HFFc6 (cell line): ENCODE results near the gene LRRC8C. TPM values are rescaled to one million over a fixed set of nuclear protein-coding genes. Genes with fewer than 3 reads are reported as not detected.

Experiments used
- DNase-seq: peaks from one replicate; pipeline ENCODE4 v3.0.0-alpha.2; 2018
- H3K27ac Mint-ChIP-seq: 2 replicates; pipeline ENCODE4 v1.8.0; 2020; ENCODE audit warnings: mild to moderate bottlenecking, mixed read lengths
- H3K27me3 Mint-ChIP-seq: 2 replicates; pipeline ENCODE4 v1.8.0; 2021; ENCODE audit warnings: mild to moderate bottlenecking, moderate library complexity, mixed read lengths; ENCODE audit not compliant: insufficient read depth
- H3K36me3 Mint-ChIP-seq: 2 replicates; pipeline ENCODE4 v1.8.0; 2021; ENCODE audit warnings: low read depth, mixed read lengths
- H3K4me1 Mint-ChIP-seq: 2 replicates; pipeline ENCODE4 v1.8.0; 2020; ENCODE audit warnings: low read depth, mixed read lengths
- H3K4me3 Mint-ChIP-seq: 2 replicates; pipeline ENCODE4 v1.8.0; 2020; ENCODE audit warnings: mild to moderate bottlenecking, moderate library complexity, mixed read lengths
- H3K9me3 Mint-ChIP-seq: 2 replicates; pipeline ENCODE4 v1.8.0; 2020; ENCODE audit warnings: mild to moderate bottlenecking, mixed read lengths
- CTCF ChIP-seq: fragments of 200-600 bp; sonication (generic); IDR thresholded peaks from 2 replicates; pipeline ENCODE4 v1.5.0; 2021; ENCODE audit warnings: antibody characterized with exemption, mild to moderate bottlenecking
- total RNA-seq, 6 experiments: library from RNA; stranded (reverse); fragmentation: NEBNext Ultra II Directional; extraction: Animal tissue kit (Norgen Biotek cat#: 25700); gene quantifications; 2 replicates in 1 of 6; 3 replicates in 5 of 6; pipeline ENCODE4 v1.2.3, GENCODE V29; 2021

LRRC8C gene
- total RNA-seq, 6 experiments from 2014 or later = 5.0 to 13.7 (median 10.9) TPM

GRCh38 chr1:89598450-89599331 is 34.2 kb upstream of the LRRC8C start:
- no peak overlapping the region for H3K27ac Mint-ChIP-seq
- H3K4me3 Mint-ChIP-seq = no peak overlapping the region
- peaks cover 4% of the 10 kb centered on the region for H3K27me3 Mint-ChIP-seq
- H3K9me3 Mint-ChIP-seq = no peaks in the 10 kb centered on the region
- H3K4me1 Mint-ChIP-seq = peaks cover 4% of the 10 kb centered on the region
- peak; percentile 77 for TF ChIP-seq CTCF
- peak; percentile 30 for DNase-seq
- no peaks in the 10 kb centered on the region for H3K36me3 Mint-ChIP-seq

- H3K27ac Mint-ChIP-seq = no peak overlapping the region
- no peak for DNase-seq
These were observed 33.6 kb upstream of the LRRC8C start for GRCh38 chr1:89599332-89599630.

GRCh38 chr1:89600451-89601224 is 32.3 kb upstream of the LRRC8C start:
- no peaks in the 10 kb centered on the region for H3K9me3 Mint-ChIP-seq
- peaks cover 24% of the 10 kb centered on the region for H3K4me1 Mint-ChIP-seq
- no peak for TF ChIP-seq CTCF
- no peaks in the 10 kb centered on the region for H3K36me3 Mint-ChIP-seq
- no peak for DNase-seq
- H3K27ac Mint-ChIP-seq = no peak overlapping the region
- no peak overlapping the region for H3K4me3 Mint-ChIP-seq
- peaks cover 4% of the 10 kb centered on the region for H3K27me3 Mint-ChIP-seq

More at GRCh38 chr1:89599332-89599630, 33.6 kb upstream of the LRRC8C start:
- Mint-ChIP-seq H3K4me3 (no peak overlapping the region), H3K36me3 (no peaks in the 10 kb centered on the region), H3K27me3 (peaks cover 4% of the 10 kb centered on the region), H3K4me1 (peaks cover 10% of the 10 kb centered on the region), H3K9me3 (no peaks in the 10 kb centered on the region)
- TF ChIP-seq CTCF = peak; percentile 36; the same call in 1 of the 2 replicates

- Mint-ChIP-seq H3K9me3 (no peaks in the 10 kb centered on the region), H3K36me3 (no peaks in the 10 kb centered on the region), H3K27me3 (peaks cover 4% of the 10 kb centered on the region), H3K27ac (no peak overlapping the region), H3K4me3 (no peak overlapping the region), H3K4me1 (peaks cover 30% of the 10 kb centered on the region)
- DNase-seq = no peak
- TF ChIP-seq CTCF = no peak
These were observed 30.0 kb upstream of the LRRC8C start for GRCh38 chr1:89602871-89603404.

- Mint-ChIP-seq H3K27me3 (peaks cover 7% of the 10 kb centered on the region), H3K4me1 (peaks cover 35% of the 10 kb centered on the region), H3K36me3 (no peaks in the 10 kb centered on the region), H3K27ac (no peak overlapping the region), H3K9me3 (no peaks in the 10 kb centered on the region), H3K4me3 (no peak overlapping the region)
- no peak for TF ChIP-seq CTCF
- DNase-seq = no peak
These were observed 29.1 kb upstream of the LRRC8C start for GRCh38 chr1:89603651-89604413.
